ENCODE data around the gene TOMM34. TPM values are rescaled to one million over a fixed set of nuclear protein-coding genes. Genes with fewer than 3 reads are reported as not detected.

Gene TOMM34
- total RNA-seq, 2 experiments from 2014 or later = 5.6 to 5.9 TPM

DNA sequence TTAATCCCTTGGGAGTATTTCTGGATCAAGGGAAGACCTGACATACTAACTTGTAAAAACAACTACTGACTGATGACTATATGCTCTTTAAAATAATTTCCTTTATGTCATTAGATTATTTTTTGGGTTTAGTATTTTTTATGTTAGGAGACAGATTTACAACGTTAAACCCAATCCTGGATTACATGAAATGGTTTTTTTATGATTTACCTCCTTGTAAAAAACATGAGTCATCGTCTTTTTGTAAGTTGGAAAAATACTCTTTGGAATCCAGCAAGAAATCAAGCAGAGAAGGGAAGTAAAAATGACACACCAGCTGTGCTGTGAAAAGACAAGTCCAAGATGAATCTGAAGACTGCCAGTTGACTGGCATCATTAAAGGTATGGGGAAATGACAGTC lies 12.9 kb upstream of the TOMM34 start:
- Mint-ChIP-seq H3K27ac (peak overlapping the region; percentile 96), H3K9me3 (no peaks in the 10 kb centered on the region), H3K4me3 (peak overlapping the region; percentile 66), H3K36me3 (ENCODE audit: low read depth) (peaks cover 89% of the 10 kb centered on the region), H3K4me1 (ENCODE audit: low read depth) (peaks cover 90% of the 10 kb centered on the region), H3K27me3 (no peaks in the 10 kb centered on the region)
- H3K27ac ChIP-seq (ENCODE audit: low read depth in 1 of 2, low read length in 2 of 2) = peak overlapping the region in 1 of 2 donors; percentile 81
- CTCF ChIA-PET = interaction anchor here (1.6 kb wide), 1 partner anchor 8 kb away, joined by 10 read pairs; no protein-coding TSS in a partner anchor
- POLR2A ChIA-PET = no interaction called here
- intact Hi-C loops (cut with DNase I, micrococcal nuclease) = no loop called here
- H3K4me3 ChIP-seq (ENCODE audit: low read length) = no peak overlapping the region
- no peaks in the 10 kb centered on the region for H3K9me3 ChIP-seq (ENCODE audit: control insufficient read depth in 1 of 2, insufficient read depth in 1 of 2, low read length in 2 of 2)
- peaks cover 23% of the 10 kb centered on the region for H3K4me1 ChIP-seq (ENCODE audit: insufficient read depth, low read length)
- TF ChIP-seq, protein P1, sequence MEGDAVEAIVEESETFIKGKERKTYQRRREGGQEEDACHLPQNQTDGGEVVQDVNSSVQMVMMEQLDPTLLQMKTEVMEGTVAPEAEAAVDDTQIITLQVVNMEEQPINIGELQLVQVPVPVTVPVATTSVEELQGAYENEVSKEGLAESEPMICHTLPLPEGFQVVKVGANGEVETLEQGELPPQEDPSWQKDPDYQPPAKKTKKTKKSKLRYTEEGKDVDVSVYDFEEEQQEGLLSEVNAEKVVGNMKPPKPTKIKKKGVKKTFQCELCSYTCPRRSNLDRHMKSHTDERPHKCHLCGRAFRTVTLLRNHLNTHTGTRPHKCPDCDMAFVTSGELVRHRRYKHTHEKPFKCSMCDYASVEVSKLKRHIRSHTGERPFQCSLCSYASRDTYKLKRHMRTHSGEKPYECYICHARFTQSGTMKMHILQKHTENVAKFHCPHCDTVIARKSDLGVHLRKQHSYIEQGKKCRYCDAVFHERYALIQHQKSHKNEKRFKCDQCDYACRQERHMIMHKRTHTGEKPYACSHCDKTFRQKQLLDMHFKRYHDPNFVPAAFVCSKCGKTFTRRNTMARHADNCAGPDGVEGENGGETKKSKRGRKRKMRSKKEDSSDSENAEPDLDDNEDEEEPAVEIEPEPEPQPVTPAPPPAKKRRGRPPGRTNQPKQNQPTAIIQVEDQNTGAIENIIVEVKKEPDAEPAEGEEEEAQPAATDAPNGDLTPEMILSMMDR (IDR thresholded peaks at IDR 0.05) = no peak
- DNase-seq = no peak
- H3K27me3 ChIP-seq (ENCODE audit: control insufficient read depth in 1 of 2, insufficient read depth in 2 of 2, low read length in 2 of 2) = no peaks in the 10 kb centered on the region
- no peak for ATAC-seq (ENCODE audit: poor library complexity)
- peaks cover 51% of the 10 kb centered on the region for H3K36me3 ChIP-seq (ENCODE audit: insufficient read depth, low read length)

DNA sequence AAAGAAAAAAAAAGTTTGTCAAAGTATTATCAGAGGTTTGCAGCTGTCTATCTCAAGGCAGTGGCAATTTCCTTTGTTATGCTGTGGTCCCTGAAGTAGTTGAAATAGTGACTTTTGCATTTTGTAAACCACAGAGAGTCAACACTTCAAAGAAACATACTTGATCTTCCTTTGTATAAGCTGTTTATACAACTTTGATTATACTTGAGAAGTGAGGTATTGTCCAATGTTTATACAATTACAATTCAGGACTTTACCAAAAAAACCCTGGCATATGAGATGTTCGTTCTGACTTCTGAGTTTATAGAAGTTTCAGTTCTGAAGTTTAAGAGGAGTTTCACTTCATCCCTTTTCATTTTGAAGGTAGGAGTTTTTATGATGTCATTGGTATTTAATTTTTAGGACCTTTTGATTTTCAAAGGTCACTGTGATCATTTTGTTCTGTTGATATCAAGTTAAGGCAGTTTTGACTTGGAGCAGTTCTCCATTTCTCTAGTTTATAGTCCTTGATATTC lies 10.1 kb upstream of the TOMM34 start:
- no peaks in the 10 kb centered on the region for H3K9me3 Mint-ChIP-seq

DNA sequence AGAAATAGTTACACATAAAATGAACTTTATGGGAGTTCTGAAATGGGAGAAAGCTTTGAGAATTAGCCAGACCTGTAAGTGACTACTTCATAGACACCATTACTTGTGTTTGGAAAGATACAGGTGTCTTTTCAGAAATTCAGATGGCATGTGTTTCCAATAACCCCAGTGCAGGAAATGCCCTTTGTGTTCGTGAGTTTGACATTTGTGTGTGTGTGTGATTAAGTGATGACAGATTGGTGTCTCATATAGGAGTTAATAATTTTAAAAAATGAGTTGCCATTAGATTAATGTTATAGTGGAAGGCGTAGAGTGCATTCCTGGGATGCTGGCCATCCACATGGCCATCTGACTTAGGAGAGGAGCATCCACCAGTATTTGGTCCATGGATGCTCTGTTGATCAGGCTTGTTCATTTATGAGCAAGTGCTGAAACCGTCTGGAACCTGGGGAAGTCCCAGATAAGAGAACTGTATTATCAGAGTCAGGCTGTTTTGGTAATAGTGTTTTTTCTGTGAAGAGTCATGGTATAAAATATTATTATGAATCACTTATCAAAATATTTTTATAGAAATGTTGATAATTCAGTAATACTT lies 9.2 kb upstream of the TOMM34 start:
- Histone ChIP-seq H3K36me3 (ENCODE audit: insufficient read depth, low read length) (peaks cover 25% of the 10 kb centered on the region), H3K27ac (ENCODE audit: low read depth in 1 of 2, low read length in 2 of 2) (peak overlapping the region; percentile 81 to 88), H3K9me3 (ENCODE audit: control insufficient read depth in 1 of 2, insufficient read depth in 1 of 2, low read length in 2 of 2) (no peaks in the 10 kb centered on the region), H3K27me3 (ENCODE audit: control insufficient read depth in 1 of 2, insufficient read depth in 2 of 2, low read length in 2 of 2) (no peaks in the 10 kb centered on the region), H3K4me1 (ENCODE audit: insufficient read depth, low read length) (peaks cover 23% of the 10 kb centered on the region), H3K4me3 (ENCODE audit: low read length) (peak overlapping the region; percentile 68)
- ATAC-seq (ENCODE audit: poor library complexity) (peak; percentile 10), DNase-seq (peak in 4 of 14 experiments; percentile 28 to 64 (median 58))
- Mint-ChIP-seq H3K4me1 (ENCODE audit: low read depth) (peaks cover 67% of the 10 kb centered on the region), H3K27me3 (no peaks in the 10 kb centered on the region), H3K9me3 (no peaks in the 10 kb centered on the region), H3K4me3 (peak overlapping the region; percentile 92), H3K36me3 (ENCODE audit: low read depth) (peaks cover 77% of the 10 kb centered on the region), H3K27ac (peak overlapping the region; percentile 86)
- TF ChIP-seq, protein P1 (IDR thresholded peaks at IDR 0.05) = no peak
- intact Hi-C loops (cut with DNase I, micrococcal nuclease) = loop anchor here (2.0 to 10.0 kb wide), 5 partner anchors 13 to 495 kb away; partner anchors contain the start of genes PIGT (in 1 of the 2) and TTPAL (in 1 of the 2)
- POLR2A ChIA-PET = interaction anchor here (0.6 to 7.1 kb wide), 4 partner anchors 9 to 126 kb away, joined by 3 to 180 read pairs (median 10); partner anchors contain the start of gene TOMM34
- CTCF ChIA-PET = interaction anchor here (4.8 kb wide), 1 partner anchor 9 kb away, joined by 31 read pairs; no protein-coding TSS in a partner anchor

More for the DNA sequence above, 10.1 kb upstream of the TOMM34 start:
- peaks cover 21% of the 10 kb centered on the region for H3K4me1 ChIP-seq (ENCODE audit: insufficient read depth, low read length)
- no peaks in the 10 kb centered on the region for H3K27me3 ChIP-seq (ENCODE audit: control insufficient read depth in 1 of 2, insufficient read depth in 2 of 2, low read length in 2 of 2)
- H3K4me1 Mint-ChIP-seq (ENCODE audit: low read depth) = peaks cover 76% of the 10 kb centered on the region
- peak overlapping the region; percentile 81 to 88 for H3K27ac ChIP-seq (ENCODE audit: low read depth in 1 of 2, low read length in 2 of 2)
- ChIA-PET CTCF (interaction anchor here (0.9 to 2.7 kb wide), 6 partner anchors 9 to 74 kb away, joined by 3 to 12 read pairs (median 4); no protein-coding TSS in a partner anchor), POLR2A (interaction anchor here (1.0 to 7.1 kb wide), 12 partner anchors 8 to 1394 kb away, joined by 3 to 180 read pairs (median 6); partner anchors contain the start of genes PABPC1L, TOMM34 and YWHAB)
- TF ChIP-seq, protein P1 (IDR thresholded peaks at IDR 0.05) = no peak
- H3K36me3 Mint-ChIP-seq (ENCODE audit: low read depth) = peaks cover 86% of the 10 kb centered on the region
- H3K27ac Mint-ChIP-seq = peak overlapping the region; percentile 86
- H3K36me3 ChIP-seq (ENCODE audit: insufficient read depth, low read length) = peaks cover 34% of the 10 kb centered on the region
- H3K4me3 Mint-ChIP-seq = peak overlapping the region; percentile 92
- no peaks in the 10 kb centered on the region for H3K9me3 ChIP-seq (ENCODE audit: control insufficient read depth in 1 of 2, insufficient read depth in 1 of 2, low read length in 2 of 2)
- intact Hi-C loops (cut with DNase I, micrococcal nuclease) = no loop called here
- DNase-seq (peak in 3 of 14 experiments; percentile 63 to 79 (median 66)), ATAC-seq (ENCODE audit: poor library complexity) (no peak)
- H3K27me3 Mint-ChIP-seq = no peaks in the 10 kb centered on the region
- peak overlapping the region; percentile 68 for H3K4me3 ChIP-seq (ENCODE audit: low read length)

Measured in CD4-positive, alpha-beta T cell (primary cell).